H1 (cell line): ENCODE measurements around the gene ID2. TPM values are rescaled to one million over a fixed set of nuclear protein-coding genes. Genes with fewer than 3 reads are reported as not detected.

Source experiments
- BACH1 ChIP-seq: IDR thresholded peaks from 2 replicates; pipeline ENCODE4 v1.6.1; 2012; ENCODE audit warnings: low read length, improper control_type of control experiment
- CBX5 ChIP-seq: fragments of 300-800, 300-1000 bp; sonication (generic); IDR thresholded peaks from 2 replicates; pipeline ENCODE4 v1.7.1; 2016; ENCODE audit warnings: antibody characterized with exemption, low read length, low read depth
- CHD2 ChIP-seq: IDR thresholded peaks from 2 replicates; pipeline ENCODE4 v1.6.1; 2012; ENCODE audit warnings: low read length, improper control_type of control experiment
- CTBP2 ChIP-seq: IDR thresholded peaks from 2 replicates; pipeline ENCODE4 v1.7.0; 2011; ENCODE audit warnings: borderline replicate concordance, mild to moderate bottlenecking, moderate library complexity, mixed read lengths, low read length; ENCODE audit not compliant: insufficient read depth, insufficient read length
- HDAC2 ChIP-seq, 2 experiments: fragments of 300-600 bp in 1 of 2; sonication (generic) in 1 of 2; IDR thresholded peaks; 2 replicates each; pipeline ENCODE4 v1.6.1; 2011 to 2012; ENCODE audit warnings: low read depth in 2 of 2, low read length in 2 of 2, mild to moderate bottlenecking in 2 of 2, moderate library complexity in 2 of 2, borderline replicate concordance in 1 of 2, inconsistent platforms in 1 of 2
- HDAC6 ChIP-seq: IDR thresholded peaks from one replicate; pipeline ENCODE4 v1.7.1; 2012; ENCODE audit warnings: low read depth, mild to moderate bottlenecking, inconsistent platforms, low read length, moderate library complexity
- KDM4A ChIP-seq: IDR thresholded peaks from one replicate; pipeline ENCODE4 v1.7.1; 2012; ENCODE audit warnings: low read depth, mild to moderate bottlenecking, moderate library complexity, low read length, inconsistent platforms; ENCODE audit not compliant: severe bottlenecking
- KDM5A ChIP-seq: fragments of 200-600 bp; IDR thresholded peaks from 2 replicates; pipeline ENCODE4 v1.7.1; 2012; ENCODE audit warnings: mild to moderate bottlenecking, low read length, inconsistent platforms, mixed read lengths
- MAX ChIP-seq: IDR thresholded peaks from 2 replicates; pipeline ENCODE4 v1.6.1; 2012; ENCODE audit warnings: inconsistent platforms
- NANOG ChIP-seq: IDR thresholded peaks from 2 replicates; pipeline ENCODE4 v1.6.1; 2011; ENCODE audit warnings: low read length, low read depth, mild to moderate bottlenecking, inconsistent platforms; ENCODE audit not compliant: insufficient read depth, poor library complexity, severe bottlenecking
- POLR2A ChIP-seq, 2 experiments: IDR thresholded peaks; 1 replicate in 1 of 2; 2 replicates in 1 of 2; pipeline ENCODE4 v1.6.1; 2011; ENCODE audit warnings: low read depth in 2 of 2, low read length in 2 of 2, mild to moderate bottlenecking in 2 of 2; ENCODE audit errors: control extremely low read depth in 1 of 2
- RFX5 ChIP-seq: IDR thresholded peaks from 2 replicates; pipeline ENCODE4 v1.6.1; 2011; ENCODE audit warnings: low read depth, low read length, improper control_type of control experiment, borderline replicate concordance
- RXRA ChIP-seq: IDR thresholded peaks from 2 replicates; pipeline ENCODE4 v1.6.1; 2011; ENCODE audit warnings: low read depth, mild to moderate bottlenecking, low read length, moderate library complexity; ENCODE audit not compliant: insufficient read depth
- SAP30 ChIP-seq: fragments of 300-600 bp; sonication (generic); IDR thresholded peaks from 2 replicates; pipeline ENCODE4 v1.7.1; 2012; ENCODE audit warnings: low read length, moderate library complexity, mild to moderate bottlenecking, inconsistent platforms; ENCODE audit not compliant: insufficient read depth, insufficient replicate concordance
- SIN3A ChIP-seq, 2 experiments: IDR thresholded peaks in 1 of 2; conservative IDR thresholded peaks in 1 of 2; 2 replicates each; pipeline ENCODE4 v1.6.1; 2011 to 2012; ENCODE audit warnings: low read length in 2 of 2, improper control_type of control experiment in 1 of 2, low read depth in 1 of 2, mild to moderate bottlenecking in 1 of 2
- SP2 ChIP-seq: IDR thresholded peaks from 2 replicates; pipeline ENCODE4 v1.6.1; 2012; ENCODE audit warnings: mild to moderate bottlenecking, low read length, inconsistent platforms
- TAF7 ChIP-seq: optimal IDR thresholded peaks from 2 replicates; pipeline ENCODE3; 2011; ENCODE audit warnings: low read depth, mild to moderate bottlenecking, inconsistent platforms, low read length, moderate library complexity, borderline replicate concordance
- TBP ChIP-seq: IDR thresholded peaks from 2 replicates; pipeline ENCODE4 v1.6.1; 2011; ENCODE audit warnings: low read depth, low read length, improper control_type of control experiment
- TEAD4 ChIP-seq: IDR thresholded peaks from 2 replicates; pipeline ENCODE4 v1.6.1; 2012; ENCODE audit warnings: low read depth, low read length, inconsistent platforms, mixed read lengths
- USF2 ChIP-seq: IDR thresholded peaks from 2 replicates; pipeline ENCODE4 v1.6.1; 2011; ENCODE audit warnings: low read length, improper control_type of control experiment
- YY1 ChIP-seq: IDR thresholded peaks from 2 replicates; pipeline ENCODE4 v1.6.1; 2011; ENCODE audit warnings: low read depth, mild to moderate bottlenecking, low read length
- polyA plus RNA-seq, 7 experiments: library from polyadenylated mRNA; depleted of rRNA in 3 of 7; stranded (reverse) in 5 of 7; unstranded in 2 of 7; fragments of >200 nt in 5 of 7; fragments of 200-250 nt in 2 of 7; gene quantifications; 1 replicate in 5 of 7; 2 replicates in 1 of 7; 4 replicates in 1 of 7; pipeline versions ENCODE4 v1.2.1 to v1.2.3, GENCODE V29; 2011 to 2013; ENCODE audit warnings: missing spikeins in 2 of 7, mixed read lengths in 2 of 7
- total RNA-seq: library from RNA; stranded (reverse); fragmentation: NEBNext Ultra II Directional; extraction: Animal tissue kit (Norgen Biotek cat#: 25700); gene quantifications from 2 replicates; pipeline ENCODE4 v1.2.1, GENCODE V29; 2021

Gene ID2
- total and polyA plus RNA-seq, 2 of the 8 experiments (the other 6 are each of a cell fraction or from before 2014, with no cell fraction given) = 36.7 to 214 TPM

GRCh38 chr2:8636721-8637636 is 44.9 kb upstream of the ID2 start (continued):
- no peak for TF ChIP-seq SIN3A (conservative IDR thresholded peaks at IDR 0.05 in 1 of 2, IDR thresholded peaks at IDR 0.05 in 1 of 2; ENCODE audit: low read depth in 1 of 2, low read length in 2 of 2)
- TF ChIP-seq KDM5A = no peak
- TF ChIP-seq CHD2 = no peak
- TF ChIP-seq YY1 = no peak
- no peak for TF ChIP-seq CBX5
- TF ChIP-seq SAP30 = no peak
- no peak for TF ChIP-seq TBP
- no peak for TF ChIP-seq BACH1
- TF ChIP-seq MAX = no peak
- TF ChIP-seq USF2 = no peak
- no peak for TF ChIP-seq KDM4A
- TF ChIP-seq POLR2A (IDR thresholded peaks at IDR 0.05; ENCODE audit: control extremely low read depth in 1 of 2, low read depth in 2 of 2, low read length in 2 of 2) = no peak
- 0 out of 4 replicates have a peak, but pooled peaks have one; percentile 20 to 39 for TF ChIP-seq HDAC2 (IDR thresholded peaks at IDR 0.05; ENCODE audit: borderline replicate concordance in 1 of 2, low read depth in 2 of 2, low read length in 2 of 2)
- TF ChIP-seq SP2 = no peak
- no peak for TF ChIP-seq NANOG
- no peak for TF ChIP-seq RFX5
- TF ChIP-seq HDAC6 = no peak
- TF ChIP-seq TAF7 = no peak
- no peak for TF ChIP-seq RXRA
- no peak for TF ChIP-seq CTBP2
- TF ChIP-seq TEAD4 = peak; percentile 72; the same call in 1 of the 2 replicates
